Central memory CD4-positive, alpha-beta T cell (primary cell): ENCODE measurements around the gene GPR150.

Experiments used
- DNase-seq: peaks from one replicate; pipeline ENCODE4 v3.0.0; 2022

Gene GPR150

GRCh38 chr5:95652849-95653248, 33.0 kb downstream of the GPR150 start:
- DNase-seq = no peak

- no peak for DNase-seq
Observed at GRCh38 chr5:95654196-95654595, 34.3 kb downstream of the GPR150 start.

- no peak for DNase-seq
Observed at GRCh38 chr5:95655575-95655974, 35.7 kb downstream of the GPR150 start.

- DNase-seq = no peak
Observed at GRCh38 chr5:95660060-95660459, 40.2 kb downstream of the GPR150 start.

GRCh38 chr5:95662946-95663345, 43.1 kb downstream of the GPR150 start:
- DNase-seq = no peak

GRCh38 chr5:95664204-95664786, 44.4 kb downstream of the GPR150 start:
- DNase-seq = peak; percentile 14

- no peak for DNase-seq
Observed at GRCh38 chr5:95667061-95667618, 47.3 kb downstream of the GPR150 start.

GRCh38 chr5:95667678-95668077, 47.8 kb downstream of the GPR150 start:
- DNase-seq = no peak

GRCh38 chr5:95668216-95668615, 48.3 kb downstream of the GPR150 start:
- DNase-seq = no peak

GRCh38 chr5:95668728-95669127, 48.8 kb downstream of the GPR150 start:
- no peak for DNase-seq

- DNase-seq = no peak
Observed at GRCh38 chr5:95669540-95669939, 49.7 kb downstream of the GPR150 start.

- no peak for DNase-seq
Observed at GRCh38 chr5:95669985-95670384, 50.1 kb downstream of the GPR150 start.

GRCh38 chr5:95670568-95670967, 50.7 kb downstream of the GPR150 start:
- no peak for DNase-seq
